ENCODE results near the gene KCNA2. TPM values are rescaled to one million over a fixed set of nuclear protein-coding genes. Genes with fewer than 3 reads are reported as not detected.

The KCNA2 gene
- total and polyA plus RNA-seq, 2 of the 13 experiments (the other 11 are each of a cell fraction or from before 2014, with no cell fraction given): not detected

- no peak overlapping the region for H3K9ac ChIP-seq (ENCODE audit: insufficient read depth, low read depth, low read length)
- peaks cover 5 to 36% of the 10 kb centered on the region in 2 experiments; a peak in 4 of 5 replicates for H3K27me3 ChIP-seq (ENCODE audit: control insufficient read depth in 1 of 2, insufficient read depth in 2 of 2, low read length in 2 of 2)
- ATAC-seq (no peak), FAIRE-seq (no peak), DNase-seq (ENCODE audit: low spot score) (no peak)
- no TSS peak for BruUV-seq (replicated peaks)
- CTCF ChIA-PET (ENCODE audit: low intra/inter-chr PET ratio, low total read pairs): no interaction called here
- H3K36me3 ChIP-seq (replicated peaks in 1 of 2; ENCODE audit: control insufficient read depth in 1 of 2, insufficient read depth in 2 of 2, low read length in 2 of 2): no peaks in the 10 kb centered on the region
- no peak overlapping the region for H3K4me2 ChIP-seq (ENCODE audit: low read depth, low read length)
- TF ChIP-seq ETS1 (CRISPR knock-in tag; IDR thresholded peaks at IDR 0.05): no peak
- no peak for TF ChIP-seq ZNF850 (CRISPR knock-in tag; conservative IDR thresholded peaks at IDR 0.05)
- TF ChIP-seq ZNF446 (CRISPR knock-in tag; IDR thresholded peaks at IDR 0.05): no peak
- no peak for TF ChIP-seq ZNF143 (CRISPR knock-in tag; IDR thresholded peaks at IDR 0.05)
- TF ChIP-seq DDIT3 (CRISPR knock-in tag; IDR thresholded peaks at IDR 0.05): no peak
- no peak for TF ChIP-seq LCORL (IDR thresholded peaks at IDR 0.05)
- TF ChIP-seq LCORL (CRISPR knock-in tag; IDR thresholded peaks at IDR 0.05): no peak
- TF ChIP-seq SKIL (CRISPR knock-in tag; IDR thresholded peaks at IDR 0.05; ENCODE audit: borderline replicate concordance): no peak
- no peak for TF ChIP-seq KDM5A (IDR thresholded peaks at IDR 0.05; ENCODE audit: borderline replicate concordance, low read length)
- no peak for TF ChIP-seq TAF1 (CRISPR knock-in tag; IDR thresholded peaks at IDR 0.05)
- no peak for TF ChIP-seq ZNF343 (CRISPR knock-in tag; IDR thresholded peaks at IDR 0.05)
- no peak for TF ChIP-seq MTA1 (CRISPR knock-in tag; IDR thresholded peaks at IDR 0.05; ENCODE audit: borderline replicate concordance)
- TF ChIP-seq MATR3 (CRISPR knock-in tag; IDR thresholded peaks at IDR 0.05): no peak
- no peak for TF ChIP-seq ZSCAN5A (CRISPR knock-in tag; IDR thresholded peaks at IDR 0.05; ENCODE audit: borderline replicate concordance)
- no peak for TF ChIP-seq THAP7 (CRISPR knock-in tag; IDR thresholded peaks at IDR 0.05)
- intact Hi-C loops (cut with micrococcal nuclease; ENCODE audit: unreplicated experiment) (no loop called here), in situ Hi-C loops (cut with HindIII; ENCODE audit: extremely low pct_ligation_motif_present, low pct_unique_long_range_greater_than_20kb) (loop anchor here (5.0 kb wide), 1 partner anchor 53 kb away; no protein-coding TSS in a partner anchor)
- H3K4me3 ChIP-seq (replicated peaks in 1 of 3; ENCODE audit: insufficient read depth in 1 of 3, low read depth in 2 of 3, low read length in 3 of 3): no peak overlapping the region
- POLR2A ChIA-PET: no interaction called here
- 4% methylated on average over 4 of the region's 4 CpGs for WGBS (ENCODE audit: low lambda C conversion rate)
- no peaks in the 10 kb centered on the region for H3K4me1 ChIP-seq (ENCODE audit: insufficient read depth, low read length)
- no peak overlapping the region for H2AFZ ChIP-seq (ENCODE audit: low read length)
- peaks cover 5% of the 10 kb centered on the region; the same call in 1 of the 2 replicates for H4K20me1 ChIP-seq (ENCODE audit: insufficient read depth, low read length)
- H3K9me3 ChIP-seq (ENCODE audit: low read length): no peaks in the 10 kb centered on the region
- H3K79me2 ChIP-seq (ENCODE audit: insufficient read depth, low read length): no peaks in the 10 kb centered on the region
- H3K27ac ChIP-seq (ENCODE audit: extremely low read length, insufficient read depth, low read length): no peak overlapping the region
Observed at GRCh38 chr1:110559157-110559556, 47.0 kb downstream of the KCNA2 start.
